ENCODE data around the gene BCL2L1. TPM values are rescaled to one million over a fixed set of nuclear protein-coding genes. Genes with fewer than 3 reads are reported as not detected.

Gene BCL2L1
- total RNA-seq, 1 donor from 2014 or later, result 60.0 TPM

- peaks cover 16% of the 10 kb centered on the region for H3K4me1 Mint-ChIP-seq
- peaks cover 17% of the 10 kb centered on the region for H3K4me1 ChIP-seq
- H3F3A ChIP-seq (ENCODE audit: low read depth), result peaks cover 41% of the 10 kb centered on the region
- no peak overlapping the region for H3K4me2 ChIP-seq
- no peak overlapping the region for H2AFZ ChIP-seq (replicated peaks)
- H3K27ac ChIP-seq, result no peak overlapping the region
- H3K36me3 Mint-ChIP-seq, result peaks cover 8% of the 10 kb centered on the region
- no peak for TF ChIP-seq CTCF (IDR thresholded peaks at IDR 0.05)
- TF ChIP-seq EZH2phosphoT487 (IDR thresholded peaks at IDR 0.05), result no peak
- TF ChIP-seq EZH2 (IDR thresholded peaks at IDR 0.05), result no peak
- no peaks in the 10 kb centered on the region for H3K9me3 Mint-ChIP-seq
- no peaks in the 10 kb centered on the region for H3K9me3 ChIP-seq (ENCODE audit: low read depth)
- DNase-seq (ENCODE audit: low spot score), result no peak
- no peak overlapping the region for H3K4me3 Mint-ChIP-seq
- H3K27me3 Mint-ChIP-seq (ENCODE audit: insufficient read depth, low read depth), result no peaks in the 10 kb centered on the region
- no peaks in the 10 kb centered on the region for H3K27me3 ChIP-seq
- peaks cover 61% of the 10 kb centered on the region for H3K79me2 ChIP-seq (ENCODE audit: low read depth)
- H3K36me3 ChIP-seq, result no peaks in the 10 kb centered on the region
- H4K20me1 ChIP-seq (ENCODE audit: low read depth), result peaks cover 31% of the 10 kb centered on the region
- no peak overlapping the region for H3K27ac Mint-ChIP-seq
- no peak overlapping the region for H3K9ac ChIP-seq
- H3K4me3 ChIP-seq, result no peak overlapping the region
Observed at GRCh38 chr20:31695849-31696804, 26.5 kb downstream of the BCL2L1 start.

- Histone ChIP-seq H3K9ac (no peak overlapping the region), H3K27ac (no peak overlapping the region), H3K4me2 (peak overlapping the region; percentile 48), H3F3A (ENCODE audit: low read depth) (peaks cover 41% of the 10 kb centered on the region), H3K36me3 (no peaks in the 10 kb centered on the region), H3K27me3 (no peaks in the 10 kb centered on the region), H3K4me3 (no peak overlapping the region), H3K79me2 (ENCODE audit: low read depth) (peaks cover 60% of the 10 kb centered on the region), H3K9me3 (ENCODE audit: low read depth) (no peaks in the 10 kb centered on the region), H3K4me1 (peaks cover 17% of the 10 kb centered on the region), H2AFZ (replicated peaks) (no peak overlapping the region), H4K20me1 (ENCODE audit: low read depth) (peaks cover 31% of the 10 kb centered on the region)
- no peaks in the 10 kb centered on the region for H3K27me3 Mint-ChIP-seq (ENCODE audit: insufficient read depth, low read depth)
- no peak for TF ChIP-seq CTCF (IDR thresholded peaks at IDR 0.05)
- TF ChIP-seq EZH2phosphoT487 (IDR thresholded peaks at IDR 0.05), result no peak
- no peak for TF ChIP-seq EZH2 (IDR thresholded peaks at IDR 0.05)
- peaks cover 16% of the 10 kb centered on the region for H3K4me1 Mint-ChIP-seq
- peaks cover 7% of the 10 kb centered on the region for H3K36me3 Mint-ChIP-seq
- no peak for DNase-seq (ENCODE audit: low spot score)
- H3K27ac Mint-ChIP-seq, result no peak overlapping the region
- no peak overlapping the region for H3K4me3 Mint-ChIP-seq
- H3K9me3 Mint-ChIP-seq, result no peaks in the 10 kb centered on the region
Observed at GRCh38 chr20:31694842-31695593, 27.6 kb downstream of the BCL2L1 start.

- peak; percentile 56 for DNase-seq (ENCODE audit: low spot score)
- H3K27me3 ChIP-seq, result no peaks in the 10 kb centered on the region
- peaks cover 64% of the 10 kb centered on the region for H3K79me2 ChIP-seq (ENCODE audit: low read depth)
- peaks cover 16% of the 10 kb centered on the region for H3K4me1 Mint-ChIP-seq
- H3K36me3 Mint-ChIP-seq, result peaks cover 7% of the 10 kb centered on the region
- H3K9me3 Mint-ChIP-seq, result no peaks in the 10 kb centered on the region
- H3K4me1 ChIP-seq, result peaks cover 17% of the 10 kb centered on the region
- H3K27ac Mint-ChIP-seq, result peak overlapping the region; percentile 76
- H3K27me3 Mint-ChIP-seq (ENCODE audit: insufficient read depth, low read depth), result no peaks in the 10 kb centered on the region
- H2AFZ ChIP-seq (replicated peaks), result no peak overlapping the region
- H3K36me3 ChIP-seq, result no peaks in the 10 kb centered on the region
- TF ChIP-seq EZH2phosphoT487 (IDR thresholded peaks at IDR 0.05) (no peak), EZH2 (IDR thresholded peaks at IDR 0.05) (no peak), CTCF (IDR thresholded peaks at IDR 0.05) (no peak)
- peaks cover 41% of the 10 kb centered on the region for H3F3A ChIP-seq (ENCODE audit: low read depth)
- no peak overlapping the region for H3K4me3 Mint-ChIP-seq
- H3K9ac ChIP-seq, result no peak overlapping the region
- no peak overlapping the region for H3K27ac ChIP-seq
- no peak overlapping the region for H3K4me3 ChIP-seq
- peak overlapping the region; percentile 48 for H3K4me2 ChIP-seq
- peaks cover 31% of the 10 kb centered on the region for H4K20me1 ChIP-seq (ENCODE audit: low read depth)
- H3K9me3 ChIP-seq (ENCODE audit: low read depth), result no peaks in the 10 kb centered on the region
Observed at GRCh38 chr20:31693987-31694661, 28.5 kb downstream of the BCL2L1 start.

All from neural progenitor cell (in vitro differentiated cells).